ENCODE data around the gene UPK1A. TPM values are rescaled to one million over a fixed set of nuclear protein-coding genes. Genes with fewer than 3 reads are reported as not detected.

UPK1A gene
- total and polyA plus RNA-seq, 4 donors = 0.03 TPM; not detected in 3

- no peaks in the 10 kb centered on the region for H3K9me3 ChIP-seq (ENCODE audit: control insufficient read depth in 4 of 4, insufficient read depth in 3 of 4, low read length in 3 of 4)
- no peaks in the 10 kb centered on the region for H3K4me1 ChIP-seq (ENCODE audit: control insufficient read depth in 5 of 5, insufficient read depth in 5 of 5, low read length in 5 of 5)
- ATAC-seq (ENCODE audit: insufficient read depth, low FRiP score) (no peak), DNase-seq (no peak)
- no peaks in the 10 kb centered on the region for H3K27me3 ChIP-seq (ENCODE audit: control insufficient read depth in 3 of 3, insufficient read depth in 3 of 3, low read length in 2 of 3)
- H3K4me3 ChIP-seq = no peak overlapping the region
- 96 to 98% methylated on average over 25 of the region's 25 CpGs for WGBS, 2 donors
- H3K27ac ChIP-seq (ENCODE audit: low read depth in 1 of 2, low read length in 1 of 2) = no peak overlapping the region
- H3K36me3 ChIP-seq (ENCODE audit: control insufficient read depth in 4 of 4, insufficient read depth in 4 of 4, low read length in 4 of 4) = peaks cover 15 to 96% (median 50%) of the 10 kb centered on the region in 4 donors
- TF ChIP-seq CTCF (IDR thresholded peaks at IDR 0.05; ENCODE audit: control extremely low read depth, extremely low read depth) = no peak
- no peak overlapping the region for H3K9ac ChIP-seq (ENCODE audit: insufficient read depth in 1 of 2, low read length in 2 of 2)
These were observed 61.0 kb downstream of the UPK1A start for GRCh38 chr19:35727053-35727955.

Other genes with a start within 250 kb of the UPK1A start
- gene FFAR2, start 218.3 kb upstream of the UPK1A start, total RNA-seq = 1 to 10 TPM; 2.6 to 6.2 TPM
- gene FFAR2, start 218.3 kb upstream of the UPK1A start, polyA plus RNA-seq = 100 to 1,000 TPM in 1 of 2 donors, 1 to 10 TPM in 1; 1.2 to 113 TPM
- gene KRTDAP, start 176.1 kb upstream of the UPK1A start, total RNA-seq = not detected
- gene KRTDAP, start 176.1 kb upstream of the UPK1A start, polyA plus RNA-seq = under 1 TPM; 0.16 to 0.49 TPM
- 100 to 1,000 TPM in 1 of 2 donors, 10 to 100 TPM in 1; 84.6 to 127 TPM for gene DMKN, start 152.9 kb upstream of the UPK1A start, total RNA-seq
- gene DMKN, start 152.9 kb upstream of the UPK1A start, polyA plus RNA-seq = 100 to 1,000 TPM in 1 of 2 donors, 10 to 100 TPM in 1; 79.0 to 278 TPM
- under 1 TPM in 1 of 2 donors, not detected in 1; 0.09 TPM for gene SBSN, start 138.2 kb upstream of the UPK1A start, total RNA-seq
- gene SBSN, start 138.2 kb upstream of the UPK1A start, polyA plus RNA-seq = under 1 TPM; 0.08 to 0.39 TPM
- not detected for gene GAPDHS, start 133.1 kb upstream of the UPK1A start, total RNA-seq
- not detected for gene GAPDHS, start 133.1 kb upstream of the UPK1A start, polyA plus RNA-seq
- gene TMEM147, start 120.9 kb upstream of the UPK1A start, total RNA-seq = 10 to 100 TPM; 39.0 to 98.8 TPM
- 100 to 1,000 TPM; 150 to 167 TPM for gene TMEM147, start 120.9 kb upstream of the UPK1A start, polyA plus RNA-seq
- gene ATP4A, start 102.9 kb upstream of the UPK1A start, total RNA-seq = not detected
- gene ATP4A, start 102.9 kb upstream of the UPK1A start, polyA plus RNA-seq = under 1 TPM in 1 of 2 donors, not detected in 1; 0.01 TPM
- not detected for gene PMIS2, start 80.3 kb upstream of the UPK1A start, total RNA-seq
- gene PMIS2, start 80.3 kb upstream of the UPK1A start, polyA plus RNA-seq = not detected
- 10 to 100 TPM; 13.9 to 15.8 TPM for gene HAUS5, start 53.8 kb upstream of the UPK1A start, total RNA-seq
- 10 to 100 TPM in 1 of 2 donors, 1 to 10 TPM in 1; 6.0 to 16.5 TPM for gene HAUS5, start 53.8 kb upstream of the UPK1A start, polyA plus RNA-seq
- gene RBM42, start 37.5 kb upstream of the UPK1A start, total RNA-seq = 10 to 100 TPM; 28.4 to 77.4 TPM
- gene RBM42, start 37.5 kb upstream of the UPK1A start, polyA plus RNA-seq = 10 to 100 TPM; 68.6 to 84.0 TPM
- gene ETV2, start 24.8 kb upstream of the UPK1A start, total RNA-seq = 1 to 10 TPM in 1 of 2 donors, under 1 TPM in 1; 0.31 to 1.0 TPM
- gene ETV2, start 24.8 kb upstream of the UPK1A start, polyA plus RNA-seq = 1 to 10 TPM; 1.2 to 2.5 TPM
- 100 to 1,000 TPM; 202 to 338 TPM for gene COX6B1, start 18.2 kb upstream of the UPK1A start, total RNA-seq
- gene COX6B1, start 18.2 kb upstream of the UPK1A start, polyA plus RNA-seq = 1,000 to 10,000 TPM in 1 of 2 donors, 100 to 1,000 TPM in 1; 679 to 1,407 TPM
- gene ZBTB32, start 38.0 kb downstream of the UPK1A start, total RNA-seq = under 1 TPM; 0.28 to 0.63 TPM
- under 1 TPM; 0.22 to 0.50 TPM for gene ZBTB32, start 38.0 kb downstream of the UPK1A start, polyA plus RNA-seq
- gene KMT2B, start 51.5 kb downstream of the UPK1A start, total RNA-seq = 10 to 100 TPM; 24.9 to 41.0 TPM
- 10 to 100 TPM; 21.7 to 30.0 TPM for gene KMT2B, start 51.5 kb downstream of the UPK1A start, polyA plus RNA-seq
- gene IGFLR1, start 75.9 kb downstream of the UPK1A start, total RNA-seq = 10 to 100 TPM in 1 of 2 donors, 1 to 10 TPM in 1; 3.8 to 32.3 TPM
- 10 to 100 TPM; 19.6 to 72.5 TPM for gene IGFLR1, start 75.9 kb downstream of the UPK1A start, polyA plus RNA-seq
- 10 to 100 TPM; 14.0 to 21.6 TPM for gene U2AF1L4, start 78.9 kb downstream of the UPK1A start, total RNA-seq
- 10 to 100 TPM; 13.0 to 25.5 TPM for gene U2AF1L4, start 78.9 kb downstream of the UPK1A start, polyA plus RNA-seq
- 100 to 1,000 TPM in 1 of 2 donors, 10 to 100 TPM in 1; 36.8 to 129 TPM for gene PSENEN, start 79.1 kb downstream of the UPK1A start, total RNA-seq
- 100 to 1,000 TPM in 1 of 2 donors, 10 to 100 TPM in 1; 84.2 to 196 TPM for gene PSENEN, start 79.1 kb downstream of the UPK1A start, polyA plus RNA-seq
- 10 to 100 TPM in 1 of 2 donors, 1 to 10 TPM in 1; 4.4 to 11.4 TPM for gene LIN37, start 82.1 kb downstream of the UPK1A start, total RNA-seq
- 10 to 100 TPM; 16.2 TPM for gene LIN37, start 82.1 kb downstream of the UPK1A start, polyA plus RNA-seq
- 10 to 100 TPM; 13.2 to 44.8 TPM for gene HSPB6, start 90.5 kb downstream of the UPK1A start, total RNA-seq
- 10 to 100 TPM; 22.5 to 26.4 TPM for gene HSPB6, start 90.5 kb downstream of the UPK1A start, polyA plus RNA-seq
- 10 to 100 TPM; 10.5 to 32.2 TPM for gene PROSER3, start 91.7 kb downstream of the UPK1A start, total RNA-seq
- 10 to 100 TPM; 10.0 to 13.6 TPM for gene PROSER3, start 91.7 kb downstream of the UPK1A start, polyA plus RNA-seq
- gene ARHGAP33, start 109.0 kb downstream of the UPK1A start, total RNA-seq = 10 to 100 TPM; 16.2 to 16.6 TPM
- 1 to 10 TPM; 3.1 to 8.2 TPM for gene ARHGAP33, start 109.0 kb downstream of the UPK1A start, polyA plus RNA-seq
- not detected for gene PRODH2, start 146.3 kb downstream of the UPK1A start, total RNA-seq
- not detected for gene PRODH2, start 146.3 kb downstream of the UPK1A start, polyA plus RNA-seq
- under 1 TPM in 1 of 2 donors, not detected in 1; 0.23 TPM for gene NPHS1, start 186.0 kb downstream of the UPK1A start, total RNA-seq
- gene NPHS1, start 186.0 kb downstream of the UPK1A start, polyA plus RNA-seq = under 1 TPM in 1 of 2 donors, not detected in 1; 0.02 TPM
- gene KIRREL2, start 190.4 kb downstream of the UPK1A start, total RNA-seq = 1 to 10 TPM in 1 of 2 donors, not detected in 1; 1.2 TPM
- under 1 TPM; 0.04 to 0.10 TPM for gene KIRREL2, start 190.4 kb downstream of the UPK1A start, polyA plus RNA-seq
- gene APLP1, start 202.1 kb downstream of the UPK1A start, total RNA-seq = 1 to 10 TPM; 1.7 to 2.3 TPM
- gene APLP1, start 202.1 kb downstream of the UPK1A start, polyA plus RNA-seq = 1 to 10 TPM in 1 of 2 donors, under 1 TPM in 1; 0.94 to 6.5 TPM
- gene NFKBID, start 234.0 kb downstream of the UPK1A start, total RNA-seq = 10 to 100 TPM; 12.6 to 25.3 TPM
- gene NFKBID, start 234.0 kb downstream of the UPK1A start, polyA plus RNA-seq = 10 to 100 TPM; 14.7 to 18.1 TPM
- gene HCST, start 236.0 kb downstream of the UPK1A start, total RNA-seq = 10 to 100 TPM in 1 of 2 donors, 1 to 10 TPM in 1; 5.4 to 33.2 TPM
- 100 to 1,000 TPM in 1 of 2 donors, 10 to 100 TPM in 1; 89.1 to 118 TPM for gene HCST, start 236.0 kb downstream of the UPK1A start, polyA plus RNA-seq
- 100 to 1,000 TPM in 1 of 2 donors, 10 to 100 TPM in 1; 17.0 to 282 TPM for gene TYROBP, start 241.8 kb downstream of the UPK1A start, total RNA-seq
- 1,000 to 10,000 TPM in 1 of 2 donors, 100 to 1,000 TPM in 1; 552 to 1,276 TPM for gene TYROBP, start 241.8 kb downstream of the UPK1A start, polyA plus RNA-seq

Measured in lung (tissue), 12 donors.